HFFc6 (cell line): ENCODE measurements around the gene REXO5. TPM values are rescaled to one million over a fixed set of nuclear protein-coding genes. Genes with fewer than 3 reads are reported as not detected.

ENCODE experiments used
- DNase-seq: peaks from one replicate; pipeline ENCODE4 v3.0.0-alpha.2; 2018
- H3K27ac Mint-ChIP-seq: 2 replicates; pipeline ENCODE4 v1.8.0; 2020; ENCODE audit warnings: mild to moderate bottlenecking, mixed read lengths
- H3K27me3 Mint-ChIP-seq: 2 replicates; pipeline ENCODE4 v1.8.0; 2021; ENCODE audit warnings: mild to moderate bottlenecking, moderate library complexity, mixed read lengths; ENCODE audit not compliant: insufficient read depth
- H3K36me3 Mint-ChIP-seq: 2 replicates; pipeline ENCODE4 v1.8.0; 2021; ENCODE audit warnings: low read depth, mixed read lengths
- H3K4me1 Mint-ChIP-seq: 2 replicates; pipeline ENCODE4 v1.8.0; 2020; ENCODE audit warnings: low read depth, mixed read lengths
- H3K4me3 Mint-ChIP-seq: 2 replicates; pipeline ENCODE4 v1.8.0; 2020; ENCODE audit warnings: mild to moderate bottlenecking, moderate library complexity, mixed read lengths
- H3K9me3 Mint-ChIP-seq: 2 replicates; pipeline ENCODE4 v1.8.0; 2020; ENCODE audit warnings: mild to moderate bottlenecking, mixed read lengths
- total RNA-seq, 6 experiments: library from RNA; stranded (reverse); fragmentation: NEBNext Ultra II Directional; extraction: Animal tissue kit (Norgen Biotek cat#: 25700); gene quantifications; 2 replicates in 1 of 6; 3 replicates in 5 of 6; pipeline ENCODE4 v1.2.3, GENCODE V29; 2021
- TF ChIP-seq, protein P1 (sequence below): fragments of 200-600 bp; sonication (generic); IDR thresholded peaks from 2 replicates; pipeline ENCODE4 v1.5.0; 2021; ENCODE audit warnings: antibody characterized with exemption, mild to moderate bottlenecking

REXO5 gene
- total RNA-seq, 6 experiments from 2014 or later, result 4.9 to 12.2 (median 9.6) TPM

GRCh38 chr16:20875355-20875650 lies 69.0 kb downstream of the REXO5 start:
- peaks cover 31% of the 10 kb centered on the region for H3K36me3 Mint-ChIP-seq
- 0 out of 2 replicates have a peak overlapping the region, but pooled peaks have one; percentile 6 for H3K27ac Mint-ChIP-seq
- no peak for DNase-seq
- peaks cover 2% of the 10 kb centered on the region; the same call in 1 of the 2 replicates for H3K27me3 Mint-ChIP-seq
- H3K9me3 Mint-ChIP-seq, result no peaks in the 10 kb centered on the region
- TF ChIP-seq, protein P1, sequence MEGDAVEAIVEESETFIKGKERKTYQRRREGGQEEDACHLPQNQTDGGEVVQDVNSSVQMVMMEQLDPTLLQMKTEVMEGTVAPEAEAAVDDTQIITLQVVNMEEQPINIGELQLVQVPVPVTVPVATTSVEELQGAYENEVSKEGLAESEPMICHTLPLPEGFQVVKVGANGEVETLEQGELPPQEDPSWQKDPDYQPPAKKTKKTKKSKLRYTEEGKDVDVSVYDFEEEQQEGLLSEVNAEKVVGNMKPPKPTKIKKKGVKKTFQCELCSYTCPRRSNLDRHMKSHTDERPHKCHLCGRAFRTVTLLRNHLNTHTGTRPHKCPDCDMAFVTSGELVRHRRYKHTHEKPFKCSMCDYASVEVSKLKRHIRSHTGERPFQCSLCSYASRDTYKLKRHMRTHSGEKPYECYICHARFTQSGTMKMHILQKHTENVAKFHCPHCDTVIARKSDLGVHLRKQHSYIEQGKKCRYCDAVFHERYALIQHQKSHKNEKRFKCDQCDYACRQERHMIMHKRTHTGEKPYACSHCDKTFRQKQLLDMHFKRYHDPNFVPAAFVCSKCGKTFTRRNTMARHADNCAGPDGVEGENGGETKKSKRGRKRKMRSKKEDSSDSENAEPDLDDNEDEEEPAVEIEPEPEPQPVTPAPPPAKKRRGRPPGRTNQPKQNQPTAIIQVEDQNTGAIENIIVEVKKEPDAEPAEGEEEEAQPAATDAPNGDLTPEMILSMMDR, result no peak
- no peak overlapping the region for H3K4me3 Mint-ChIP-seq
- peaks cover 90% of the 10 kb centered on the region for H3K4me1 Mint-ChIP-seq

- peak overlapping the region; percentile 86 for H3K27ac Mint-ChIP-seq
- TF ChIP-seq, protein P1, result no peak
- H3K27me3 Mint-ChIP-seq, result no peaks in the 10 kb centered on the region
- H3K4me1 Mint-ChIP-seq, result peaks cover 82% of the 10 kb centered on the region
- no peaks in the 10 kb centered on the region for H3K9me3 Mint-ChIP-seq
- peaks cover 30% of the 10 kb centered on the region for H3K36me3 Mint-ChIP-seq
- H3K4me3 Mint-ChIP-seq, result peak overlapping the region; percentile 66
- DNase-seq, result no peak
These were observed 72.4 kb downstream of the REXO5 start for GRCh38 chr16:20878682-20879147.

- H3K27me3 Mint-ChIP-seq, result no peaks in the 10 kb centered on the region
- peak overlapping the region; percentile 86 for H3K27ac Mint-ChIP-seq
- TF ChIP-seq, protein P1, result no peak
- DNase-seq, result peak; percentile 58
- H3K4me3 Mint-ChIP-seq, result peak overlapping the region; percentile 66
- peaks cover 82% of the 10 kb centered on the region for H3K4me1 Mint-ChIP-seq
- H3K9me3 Mint-ChIP-seq, result no peaks in the 10 kb centered on the region
- peaks cover 32% of the 10 kb centered on the region for H3K36me3 Mint-ChIP-seq
These were observed 73.1 kb downstream of the REXO5 start for GRCh38 chr16:20879175-20880040.

DNA sequence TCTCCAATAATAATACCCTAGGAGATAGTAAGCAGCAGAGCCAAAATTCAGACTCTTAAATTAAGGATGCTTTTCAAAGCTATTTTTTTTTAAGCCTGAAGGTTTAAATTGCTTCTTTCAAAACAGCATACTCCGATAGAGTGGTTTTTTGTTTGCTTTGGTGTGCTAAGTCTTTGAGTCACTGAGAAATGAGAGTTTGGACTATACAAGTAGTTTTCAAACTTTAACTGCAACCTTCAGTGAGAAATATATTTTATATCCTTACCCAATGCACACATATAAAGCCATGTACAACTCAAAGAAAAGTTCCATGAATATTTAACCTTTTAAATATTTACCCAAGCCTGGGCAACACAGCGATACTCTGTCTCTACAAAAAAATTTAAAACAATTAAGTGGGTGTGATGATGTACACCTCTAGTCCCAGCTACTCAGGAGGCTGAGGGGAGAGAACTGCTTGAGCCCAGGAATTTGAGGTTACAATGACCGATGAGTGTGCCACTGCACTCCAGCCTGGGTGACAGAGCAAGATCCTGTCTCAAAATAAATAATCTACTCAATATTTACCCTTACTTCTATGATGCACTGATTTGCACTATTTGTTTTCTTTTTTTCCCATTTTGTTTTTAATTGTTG lies 74.7 kb downstream of the REXO5 start:
- Mint-ChIP-seq H3K4me3 (peak overlapping the region; percentile 50), H3K27me3 (no peaks in the 10 kb centered on the region), H3K27ac (peak overlapping the region; percentile 63), H3K4me1 (peaks cover 80% of the 10 kb centered on the region), H3K9me3 (no peaks in the 10 kb centered on the region), H3K36me3 (peaks cover 33% of the 10 kb centered on the region)
- no peak for DNase-seq
- TF ChIP-seq, protein P1, result no peak

- H3K27me3 Mint-ChIP-seq, result no peaks in the 10 kb centered on the region
These were observed 75.2 kb downstream of the REXO5 start for GRCh38 chr16:20881503-20881878.

More at GRCh38 chr16:20881503-20881878, 75.2 kb downstream of the REXO5 start:
- Mint-ChIP-seq H3K4me1 (peaks cover 80% of the 10 kb centered on the region), H3K9me3 (no peaks in the 10 kb centered on the region), H3K27ac (peak overlapping the region; percentile 63; the same call in 1 of the 2 replicates), H3K36me3 (peaks cover 33% of the 10 kb centered on the region), H3K4me3 (peak overlapping the region; percentile 50; the same call in 1 of the 2 replicates)
- no peak for DNase-seq
- TF ChIP-seq, protein P1, result no peak
